ENCODE results near the gene TBX21. TPM values are rescaled to one million over a fixed set of nuclear protein-coding genes. Genes with fewer than 3 reads are reported as not detected.
A peak's percentile ranks its signal among the peaks of the same experiment; 100 is the strongest.

Gene TBX21
- total RNA-seq, 1 experiment from 2014 or later = 0.15 TPM

GRCh38 chr17:47789611-47790561 is 56.9 kb downstream of the TBX21 start (continued):
- TF ChIP-seq HMGXB4 (CRISPR knock-in tag; IDR thresholded peaks at IDR 0.05) = peak; percentile 94
- TF ChIP-seq FOXP1 (CRISPR knock-in tag; IDR thresholded peaks at IDR 0.05; ENCODE audit: borderline replicate concordance) = peak; percentile 66; the same call in 1 of the 2 replicates
- TF ChIP-seq ZNF138 (CRISPR knock-in tag; conservative IDR thresholded peaks at IDR 0.05) = no peak
- no peak for TF ChIP-seq NR2C2 (CRISPR knock-in tag; IDR thresholded peaks at IDR 0.05)
- TF ChIP-seq, protein P1, sequence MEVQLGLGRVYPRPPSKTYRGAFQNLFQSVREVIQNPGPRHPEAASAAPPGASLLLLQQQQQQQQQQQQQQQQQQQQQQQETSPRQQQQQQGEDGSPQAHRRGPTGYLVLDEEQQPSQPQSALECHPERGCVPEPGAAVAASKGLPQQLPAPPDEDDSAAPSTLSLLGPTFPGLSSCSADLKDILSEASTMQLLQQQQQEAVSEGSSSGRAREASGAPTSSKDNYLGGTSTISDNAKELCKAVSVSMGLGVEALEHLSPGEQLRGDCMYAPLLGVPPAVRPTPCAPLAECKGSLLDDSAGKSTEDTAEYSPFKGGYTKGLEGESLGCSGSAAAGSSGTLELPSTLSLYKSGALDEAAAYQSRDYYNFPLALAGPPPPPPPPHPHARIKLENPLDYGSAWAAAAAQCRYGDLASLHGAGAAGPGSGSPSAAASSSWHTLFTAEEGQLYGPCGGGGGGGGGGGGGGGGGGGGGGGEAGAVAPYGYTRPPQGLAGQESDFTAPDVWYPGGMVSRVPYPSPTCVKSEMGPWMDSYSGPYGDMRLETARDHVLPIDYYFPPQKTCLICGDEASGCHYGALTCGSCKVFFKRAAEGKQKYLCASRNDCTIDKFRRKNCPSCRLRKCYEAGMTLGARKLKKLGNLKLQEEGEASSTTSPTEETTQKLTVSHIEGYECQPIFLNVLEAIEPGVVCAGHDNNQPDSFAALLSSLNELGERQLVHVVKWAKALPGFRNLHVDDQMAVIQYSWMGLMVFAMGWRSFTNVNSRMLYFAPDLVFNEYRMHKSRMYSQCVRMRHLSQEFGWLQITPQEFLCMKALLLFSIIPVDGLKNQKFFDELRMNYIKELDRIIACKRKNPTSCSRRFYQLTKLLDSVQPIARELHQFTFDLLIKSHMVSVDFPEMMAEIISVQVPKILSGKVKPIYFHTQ (CRISPR knock-in tag; IDR thresholded peaks at IDR 0.05) = no peak
- TF ChIP-seq, protein P2, sequence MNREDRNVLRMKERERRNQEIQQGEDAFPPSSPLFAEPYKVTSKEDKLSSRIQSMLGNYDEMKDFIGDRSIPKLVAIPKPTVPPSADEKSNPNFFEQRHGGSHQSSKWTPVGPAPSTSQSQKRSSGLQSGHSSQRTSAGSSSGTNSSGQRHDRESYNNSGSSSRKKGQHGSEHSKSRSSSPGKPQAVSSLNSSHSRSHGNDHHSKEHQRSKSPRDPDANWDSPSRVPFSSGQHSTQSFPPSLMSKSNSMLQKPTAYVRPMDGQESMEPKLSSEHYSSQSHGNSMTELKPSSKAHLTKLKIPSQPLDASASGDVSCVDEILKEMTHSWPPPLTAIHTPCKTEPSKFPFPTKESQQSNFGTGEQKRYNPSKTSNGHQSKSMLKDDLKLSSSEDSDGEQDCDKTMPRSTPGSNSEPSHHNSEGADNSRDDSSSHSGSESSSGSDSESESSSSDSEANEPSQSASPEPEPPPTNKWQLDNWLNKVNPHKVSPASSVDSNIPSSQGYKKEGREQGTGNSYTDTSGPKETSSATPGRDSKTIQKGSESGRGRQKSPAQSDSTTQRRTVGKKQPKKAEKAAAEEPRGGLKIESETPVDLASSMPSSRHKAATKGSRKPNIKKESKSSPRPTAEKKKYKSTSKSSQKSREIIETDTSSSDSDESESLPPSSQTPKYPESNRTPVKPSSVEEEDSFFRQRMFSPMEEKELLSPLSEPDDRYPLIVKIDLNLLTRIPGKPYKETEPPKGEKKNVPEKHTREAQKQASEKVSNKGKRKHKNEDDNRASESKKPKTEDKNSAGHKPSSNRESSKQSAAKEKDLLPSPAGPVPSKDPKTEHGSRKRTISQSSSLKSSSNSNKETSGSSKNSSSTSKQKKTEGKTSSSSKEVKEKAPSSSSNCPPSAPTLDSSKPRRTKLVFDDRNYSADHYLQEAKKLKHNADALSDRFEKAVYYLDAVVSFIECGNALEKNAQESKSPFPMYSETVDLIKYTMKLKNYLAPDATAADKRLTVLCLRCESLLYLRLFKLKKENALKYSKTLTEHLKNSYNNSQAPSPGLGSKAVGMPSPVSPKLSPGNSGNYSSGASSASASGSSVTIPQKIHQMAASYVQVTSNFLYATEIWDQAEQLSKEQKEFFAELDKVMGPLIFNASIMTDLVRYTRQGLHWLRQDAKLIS (CRISPR knock-in tag; IDR thresholded peaks at IDR 0.05; ENCODE audit: borderline replicate concordance) = no peak
- no peak; the same call in 1 of the 2 replicates for TF ChIP-seq PRDM15 (CRISPR knock-in tag; IDR thresholded peaks at IDR 0.05)
- TF ChIP-seq ZNF532 (CRISPR knock-in tag; IDR thresholded peaks at IDR 0.05; ENCODE audit: borderline replicate concordance) = no peak
- no peak for TF ChIP-seq ZNF512 (CRISPR knock-in tag; IDR thresholded peaks at IDR 0.05; ENCODE audit: borderline replicate concordance)
